Measurements from ENCODE around the gene CDC73. TPM values are rescaled to one million over a fixed set of nuclear protein-coding genes. Genes with fewer than 3 reads are reported as not detected.
"Not testable (repeated sequence)": the region's sequence is repeated elsewhere in the genome, so short reads cannot be mapped to it uniquely, and the experiment has no call there.

CDC73 gene
- total RNA-seq, 3 donors from 2014 or later: 50.5 to 61.4 (median 58.0) TPM

GRCh38 chr1:193105821-193106177 lies 16.0 kb upstream of the CDC73 start:
- Mint-ChIP-seq H3K36me3 (ENCODE audit: insufficient read depth) (no peaks in the 10 kb centered on the region), H3K27me3 (ENCODE audit: low read depth) (no peaks in the 10 kb centered on the region), H3K4me1 (ENCODE audit: low read depth) (peaks cover 17% of the 10 kb centered on the region), H3K4me3 (peak overlapping the region; percentile 92), H3K9me3 (no peaks in the 10 kb centered on the region)
- DNase-seq: no peak
- no peak for ATAC-seq

- no peak for ATAC-seq
- H3K36me3 Mint-ChIP-seq (ENCODE audit: insufficient read depth): no peaks in the 10 kb centered on the region
- DNase-seq: no peak
- no peaks in the 10 kb centered on the region for H3K9me3 Mint-ChIP-seq
- H3K4me3 Mint-ChIP-seq: no peak overlapping the region
- peaks cover 10% of the 10 kb centered on the region for H3K4me1 Mint-ChIP-seq (ENCODE audit: low read depth)
- H3K27me3 Mint-ChIP-seq (ENCODE audit: low read depth): no peaks in the 10 kb centered on the region
Measured at GRCh38 chr1:193108471-193108870, 13.4 kb upstream of the CDC73 start.

- Mint-ChIP-seq H3K27me3 (ENCODE audit: low read depth) (no peaks in the 10 kb centered on the region), H3K36me3 (ENCODE audit: insufficient read depth) (no peaks in the 10 kb centered on the region)
- no peak for DNase-seq
Measured at GRCh38 chr1:193109619-193110018, 12.2 kb upstream of the CDC73 start.

GRCh38 chr1:193110246-193110645 lies 11.6 kb upstream of the CDC73 start:
- ATAC-seq (no peak), DNase-seq (no peak)
- Mint-ChIP-seq H3K4me3 (no peak overlapping the region), H3K9me3 (no peaks in the 10 kb centered on the region), H3K4me1 (ENCODE audit: low read depth) (peaks cover 2% of the 10 kb centered on the region), H3K36me3 (ENCODE audit: insufficient read depth) (no peaks in the 10 kb centered on the region), H3K27me3 (ENCODE audit: low read depth) (no peaks in the 10 kb centered on the region)

More at GRCh38 chr1:193109619-193110018, 12.2 kb upstream of the CDC73 start:
- Mint-ChIP-seq H3K9me3 (no peaks in the 10 kb centered on the region), H3K4me1 (ENCODE audit: low read depth) (peaks cover 2% of the 10 kb centered on the region), H3K4me3 (no peak overlapping the region)
- no peak for ATAC-seq

GRCh38 chr1:193110864-193111263 lies 11.0 kb upstream of the CDC73 start:
- no peaks in the 10 kb centered on the region for H3K27me3 Mint-ChIP-seq (ENCODE audit: low read depth)
- H3K36me3 Mint-ChIP-seq (ENCODE audit: insufficient read depth): no peaks in the 10 kb centered on the region
- H3K4me3 Mint-ChIP-seq: no peak overlapping the region
- H3K4me1 Mint-ChIP-seq (ENCODE audit: low read depth): no peaks in the 10 kb centered on the region
- DNase-seq (no peak), ATAC-seq (no peak)
- H3K9me3 Mint-ChIP-seq: no peaks in the 10 kb centered on the region

- H3K9me3 Mint-ChIP-seq: no peaks in the 10 kb centered on the region
- no peak for DNase-seq
- no peaks in the 10 kb centered on the region for H3K4me1 Mint-ChIP-seq (ENCODE audit: low read depth)
- H3K36me3 Mint-ChIP-seq (ENCODE audit: insufficient read depth): no peaks in the 10 kb centered on the region
- no peak for ATAC-seq
- H3K4me3 Mint-ChIP-seq: no peak overlapping the region
- no peaks in the 10 kb centered on the region for H3K27me3 Mint-ChIP-seq (ENCODE audit: low read depth)
Measured at GRCh38 chr1:193111641-193112090, 10.2 kb upstream of the CDC73 start.

- DNase-seq: no peak
- no peak overlapping the region for H3K4me3 Mint-ChIP-seq
- no peak for ATAC-seq
- H3K4me1 Mint-ChIP-seq (ENCODE audit: low read depth): peaks cover under 1% of the 10 kb centered on the region
- no peaks in the 10 kb centered on the region for H3K27me3 Mint-ChIP-seq (ENCODE audit: low read depth)
- no peaks in the 10 kb centered on the region for H3K9me3 Mint-ChIP-seq
- no peaks in the 10 kb centered on the region for H3K36me3 Mint-ChIP-seq (ENCODE audit: insufficient read depth)
Measured at GRCh38 chr1:193113258-193113991, 8.4 kb upstream of the CDC73 start.

- no peak for ATAC-seq
- H3K27me3 Mint-ChIP-seq (ENCODE audit: low read depth): no peaks in the 10 kb centered on the region
- peaks cover 6% of the 10 kb centered on the region for H3K4me1 Mint-ChIP-seq (ENCODE audit: low read depth)
- H3K9me3 Mint-ChIP-seq: no peaks in the 10 kb centered on the region
- no peaks in the 10 kb centered on the region for H3K36me3 Mint-ChIP-seq (ENCODE audit: insufficient read depth)
- no peak for DNase-seq
- no peak overlapping the region for H3K4me3 Mint-ChIP-seq
Measured at GRCh38 chr1:193113992-193114332, 7.9 kb upstream of the CDC73 start.

GRCh38 chr1:193114485-193115095 lies 7.2 kb upstream of the CDC73 start:
- H3K9me3 Mint-ChIP-seq: no peaks in the 10 kb centered on the region
- H3K36me3 Mint-ChIP-seq (ENCODE audit: insufficient read depth): no peaks in the 10 kb centered on the region
- ATAC-seq (no peak), DNase-seq (no peak)
- peaks cover 6% of the 10 kb centered on the region for H3K4me1 Mint-ChIP-seq (ENCODE audit: low read depth)
- no peak overlapping the region for H3K4me3 Mint-ChIP-seq
- H3K27me3 Mint-ChIP-seq (ENCODE audit: low read depth): no peaks in the 10 kb centered on the region

GRCh38 chr1:193115629-193116227 lies 6.1 kb upstream of the CDC73 start:
- Mint-ChIP-seq H3K4me3 (no peak overlapping the region), H3K4me1 (ENCODE audit: low read depth) (peaks cover 8% of the 10 kb centered on the region), H3K9me3 (no peaks in the 10 kb centered on the region), H3K36me3 (ENCODE audit: insufficient read depth) (no peaks in the 10 kb centered on the region), H3K27me3 (ENCODE audit: low read depth) (no peaks in the 10 kb centered on the region)
- no peak for DNase-seq
- no peak for ATAC-seq

- not testable (repeated sequence) for H3K27me3 Mint-ChIP-seq (ENCODE audit: low read depth); ATAC-seq; H3K36me3 Mint-ChIP-seq (ENCODE audit: insufficient read depth); H3K9me3 Mint-ChIP-seq; H3K4me3 Mint-ChIP-seq; DNase-seq
- peaks cover 16% of the 10 kb centered on the region for H3K4me1 Mint-ChIP-seq (ENCODE audit: low read depth)
Measured at GRCh38 chr1:193117167-193117566, 4.7 kb upstream of the CDC73 start.

GRCh38 chr1:193118194-193118593 lies 3.6 kb upstream of the CDC73 start:
- Mint-ChIP-seq H3K4me3 (no peak overlapping the region), H3K4me1 (ENCODE audit: low read depth) (peaks cover 22% of the 10 kb centered on the region), H3K9me3 (no peaks in the 10 kb centered on the region), H3K36me3 (ENCODE audit: insufficient read depth) (no peaks in the 10 kb centered on the region), H3K27me3 (ENCODE audit: low read depth) (no peaks in the 10 kb centered on the region)
- no peak for DNase-seq
- ATAC-seq: no peak

- Mint-ChIP-seq H3K36me3 (ENCODE audit: insufficient read depth) (no peaks in the 10 kb centered on the region), H3K9me3 (no peaks in the 10 kb centered on the region), H3K27me3 (ENCODE audit: low read depth) (no peaks in the 10 kb centered on the region), H3K4me1 (ENCODE audit: low read depth) (peaks cover 31% of the 10 kb centered on the region), H3K4me3 (no peak overlapping the region)
- ATAC-seq: no peak
- no peak for DNase-seq
Measured at GRCh38 chr1:193118803-193119730, 2.8 kb upstream of the CDC73 start.

- DNase-seq (no peak), ATAC-seq (no peak)
- no peaks in the 10 kb centered on the region for H3K9me3 Mint-ChIP-seq
- H3K27me3 Mint-ChIP-seq (ENCODE audit: low read depth): no peaks in the 10 kb centered on the region
- peak overlapping the region; percentile 98 for H3K4me3 Mint-ChIP-seq
- peaks cover 2% of the 10 kb centered on the region for H3K36me3 Mint-ChIP-seq (ENCODE audit: insufficient read depth)
- H3K4me1 Mint-ChIP-seq (ENCODE audit: low read depth): peaks cover 44% of the 10 kb centered on the region
Measured at GRCh38 chr1:193120604-193121166, 1.1 kb upstream of the CDC73 start.

All from activated T-cell treated with anti-CD3 and anti-CD28 coated beads, Interleukin-2, amount 50 U/mL, for 4 hours (primary cell).